Gastroesophageal sphincter (tissue), 3 donors: ENCODE data around the gene NOL8.

Source experiments
- CTCF ChIP-seq, 4 experiments: fragments of 200-600 bp in 2 of 4; fragments of 450-650 bp in 2 of 4; sonication (generic) in 1 of 4; IDR thresholded peaks; one replicate each; pipeline ENCODE4 v1.5.1; 2017 to 2019; ENCODE audit warnings: antibody characterized with exemption in 4 of 4, mild to moderate bottlenecking in 2 of 4, moderate library complexity in 2 of 4
- EP300 ChIP-seq: sonication (generic); formaldehyde crosslinking; IDR thresholded peaks from one replicate; pipeline ENCODE4 v1.6.1; 2017; ENCODE audit warnings: antibody characterized with exemption, mild to moderate bottlenecking
- POLR2A ChIP-seq, 2 donors: fragments of 450-650 bp; IDR thresholded peaks; one replicate each; pipeline ENCODE4 v1.6.1; 2017; ENCODE audit warnings: antibody characterized with exemption in 2 of 2, mild to moderate bottlenecking in 2 of 2, moderate library complexity in 1 of 2
- POLR2AphosphoS5 ChIP-seq: sonication (generic); formaldehyde crosslinking; IDR thresholded peaks from one replicate; pipeline ENCODE4 v1.6.1; 2017; ENCODE audit warnings: antibody characterized with exemption

GRCh38 chr9:92327283-92327850 is 2.2 kb upstream of the NOL8 start:
- TF ChIP-seq CTCF (IDR thresholded peaks at IDR 0.05) (no peak), POLR2A (IDR thresholded peaks at IDR 0.05) (no peak), POLR2AphosphoS5 (no peak), EP300 (no peak)
